ENCODE data around the gene CUEDC1. TPM values are rescaled to one million over a fixed set of nuclear protein-coding genes. Genes with fewer than 3 reads are reported as not detected.

CUEDC1 gene
- total and polyA plus RNA-seq, 2 of the 13 experiments (the other 11 are each of a cell fraction or from before 2014, with no cell fraction given), result 7.4 to 12.9 TPM

GRCh38 chr17:57918017-57918895 is 37.0 kb downstream of the CUEDC1 start:
- H3K36me3 ChIP-seq (replicated peaks in 1 of 2; ENCODE audit: control insufficient read depth in 1 of 2, insufficient read depth in 2 of 2, low read length in 2 of 2), result no peaks in the 10 kb centered on the region
- intact Hi-C loops (cut with micrococcal nuclease; ENCODE audit: unreplicated experiment), result no loop called here
- no peak for FAIRE-seq

More at GRCh38 chr17:57918017-57918895, 37.0 kb downstream of the CUEDC1 start:
- Histone ChIP-seq H3K27ac (ENCODE audit: extremely low read length, insufficient read depth, low read length) (no peak overlapping the region), H3K9ac (ENCODE audit: insufficient read depth, low read depth, low read length) (no peak overlapping the region), H3K27me3 (ENCODE audit: control insufficient read depth in 1 of 2, insufficient read depth in 2 of 2, low read length in 2 of 2) (no peaks in the 10 kb centered on the region), H3K4me2 (ENCODE audit: low read depth, low read length) (no peak overlapping the region), H3K79me2 (ENCODE audit: insufficient read depth, low read length) (no peaks in the 10 kb centered on the region), H3K4me1 (ENCODE audit: insufficient read depth, low read length) (peaks cover 47% of the 10 kb centered on the region), H4K20me1 (ENCODE audit: insufficient read depth, low read length) (no peaks in the 10 kb centered on the region), H3K4me3 (replicated peaks in 1 of 3; ENCODE audit: insufficient read depth in 1 of 3, low read depth in 2 of 3, low read length in 3 of 3) (no peak overlapping the region), H3K9me3 (ENCODE audit: low read length) (no peaks in the 10 kb centered on the region), H2AFZ (ENCODE audit: low read length) (no peak overlapping the region)
- BruUV-seq (replicated peaks), result no TSS peak
- ATAC-seq (peak; percentile 20; the same call in 1 of the 3 replicates), DNase-seq (ENCODE audit: low spot score) (no peak)
- TF ChIP-seq MLX (CRISPR knock-in tag; IDR thresholded peaks at IDR 0.05) (no peak), ZNF552 (CRISPR knock-in tag; IDR thresholded peaks at IDR 0.05; ENCODE audit: borderline replicate concordance) (no peak), ZHX2 (IDR thresholded peaks at IDR 0.05; ENCODE audit: low read depth) (no peak), ZHX2 (CRISPR knock-in tag; IDR thresholded peaks at IDR 0.05; ENCODE audit: borderline replicate concordance) (no peak)
- CTCF ChIA-PET (ENCODE audit: low intra/inter-chr PET ratio, low total read pairs), result no interaction called here
- POLR2A ChIA-PET, result no interaction called here
- in situ Hi-C loops (cut with HindIII; ENCODE audit: extremely low pct_ligation_motif_present, low pct_unique_long_range_greater_than_20kb), result no loop called here
- 53% methylated on average over 5 of the region's 5 CpGs for WGBS (ENCODE audit: low lambda C conversion rate)

All from HepG2 (cell line).